HepG2 (cell line): ENCODE data around the gene ATG5. TPM values are rescaled to one million over a fixed set of nuclear protein-coding genes. Genes with fewer than 3 reads are reported as not detected.

ENCODE experiments used
- ATAC-seq: fragments of 200-7000 bp; cut with Tn5 transposase; 3 replicates; pipeline ENCODE4 v1.9.1; 2020; ENCODE audit warnings: mild to moderate bottlenecking, moderate library complexity
- BruUV-seq: library from RNA; stranded (reverse); fragments of 400-500 nt; replicated peaks from 2 replicates; lab custom pipeline; 2021; lab: Mats Ljungman, UMichigan
- CTCF ChIA-PET: fragments of 300-600 bp; formaldehyde crosslinking; extraction: SDS; loops from one replicate; lab custom pipeline; 2021; ENCODE audit warnings: low total read pairs, inconsistent platforms, low intra/inter-chr PET ratio; lab: Yijun Ruan, JAX
- POLR2A ChIA-PET: fragments of 350-600 bp; sonication (Branson Sonifier 250); formaldehyde crosslinking; loops from one replicate; lab custom pipeline; 2020; ENCODE audit warnings: antibody characterized with exemption, inconsistent platforms; lab: Yijun Ruan, JAX
- DNase-seq: peaks from one replicate; pipeline ENCODE4 v3.0.0-alpha.2; 2015; ENCODE audit warnings: low spot score
- FAIRE-seq: peaks from 3 replicates; lab custom pipeline; 2011; peaks lifted over from hg19 to GRCh38; lab: Jason Lieb, UNC
- H2AFZ ChIP-seq: one replicate; pipeline ENCODE4 v1.6.1; 2011; ENCODE audit warnings: low read length, inconsistent platforms
- H3K27ac ChIP-seq: fragments of 300-600 bp; 3 replicates; pipeline ENCODE4 v1.8.0; 2011; ENCODE audit warnings: mixed run types, mild to moderate bottlenecking, mixed read lengths, low read length, inconsistent platforms; ENCODE audit not compliant: insufficient read depth; ENCODE audit errors: extremely low read length
- H3K27me3 ChIP-seq, 2 experiments: fragments of 200-600 bp in 1 of 2; 2 replicates in 1 of 2; 3 replicates in 1 of 2; pipeline versions ENCODE4 v1.6.0 to v1.8.0; 2011; ENCODE audit warnings: low read length in 2 of 2, mild to moderate bottlenecking in 2 of 2, moderate library complexity in 2 of 2, inconsistent platforms in 1 of 2; ENCODE audit not compliant: insufficient read depth in 2 of 2, control insufficient read depth in 1 of 2
- H3K36me3 ChIP-seq, 2 experiments: fragments of 200-600 bp in 1 of 2; replicated peaks in 1 of 2; 2 replicates in 1 of 2; 3 replicates in 1 of 2; pipeline versions ENCODE4 v1.5.1 to v1.8.0; 2011; ENCODE audit warnings: low read length in 2 of 2, inconsistent platforms in 1 of 2; ENCODE audit not compliant: insufficient read depth in 2 of 2, control insufficient read depth in 1 of 2
- H3K4me1 ChIP-seq: 2 replicates; pipeline ENCODE4 v1.5.1; 2012; ENCODE audit warnings: low read length, inconsistent platforms; ENCODE audit not compliant: insufficient read depth
- H3K4me2 ChIP-seq: 2 replicates; pipeline ENCODE4 v1.6.0; 2011; ENCODE audit warnings: low read depth, low read length, inconsistent platforms
- H3K4me3 ChIP-seq, 3 experiments: fragments of 200-600 bp in 1 of 3; sonication (generic), shearing (Covaris generic) in 1 of 3; replicated peaks in 1 of 3; 2 replicates each; pipeline ENCODE4 v1.5.1; 2011 to 2016; ENCODE audit warnings: low read length in 3 of 3, inconsistent platforms in 2 of 3, low read depth in 2 of 3, mild to moderate bottlenecking in 2 of 3, control low read depth in 1 of 3, mixed read lengths in 1 of 3; ENCODE audit not compliant: insufficient read depth in 1 of 3
- H3K79me2 ChIP-seq: one replicate; pipeline ENCODE4 v1.6.1; 2011; ENCODE audit warnings: low read length, inconsistent platforms; ENCODE audit not compliant: insufficient read depth
- H3K9ac ChIP-seq: 2 replicates; pipeline ENCODE4 v1.6.0; 2011; ENCODE audit warnings: mild to moderate bottlenecking, low read depth, low read length, inconsistent platforms; ENCODE audit not compliant: insufficient read depth
- H3K9me3 ChIP-seq: 2 replicates; pipeline ENCODE4 v1.5.1; 2012; ENCODE audit warnings: mild to moderate bottlenecking, low read length
- H4K20me1 ChIP-seq: 2 replicates; pipeline ENCODE4 v1.6.0; 2011; ENCODE audit warnings: inconsistent platforms, mild to moderate bottlenecking, low read length, moderate library complexity; ENCODE audit not compliant: insufficient read depth
- ADNP ChIP-seq: sonication (generic); formaldehyde crosslinking; IDR thresholded peaks from 2 replicates; pipeline ENCODE4 v1.4.0; 2020; ENCODE audit warnings: missing genetic modification reagents
- AGO1 ChIP-seq: fragments of 200-400 bp; formaldehyde crosslinking; IDR thresholded peaks from 2 replicates; pipeline ENCODE4 v1.6.1; 2017; ENCODE audit warnings: mild to moderate bottlenecking, low read depth, low read length, moderate library complexity; ENCODE audit not compliant: poor library complexity, severe bottlenecking
- CCDC6 ChIP-seq: sonication (generic); formaldehyde crosslinking; IDR thresholded peaks from 2 replicates; pipeline ENCODE4 v1.8.1; 2022; ENCODE audit warnings: mild to moderate bottlenecking, missing genetic modification reagents, moderate library complexity
- GMEB1 ChIP-seq: sonication (generic); formaldehyde crosslinking; IDR thresholded peaks from 2 replicates; pipeline ENCODE4 v1.5.1; 2020; ENCODE audit warnings: missing genetic modification reagents, mild to moderate bottlenecking, borderline replicate concordance
- NFKBIZ ChIP-seq: IDR thresholded peaks from 2 replicates; pipeline ENCODE4 v1.6.1; 2018; ENCODE audit warnings: missing genetic modification reagents, missing compliant biosample characterization
- ZFP36 ChIP-seq: fragments of 150-350 bp; IDR thresholded peaks from 2 replicates; pipeline ENCODE4 v1.6.1; 2018; ENCODE audit warnings: borderline replicate concordance, low read length, low read depth; ENCODE audit not compliant: partially characterized antibody
- ZNF225 ChIP-seq: sonication (generic); formaldehyde crosslinking; IDR thresholded peaks from 2 replicates; pipeline ENCODE4 v1.4.0; 2020; ENCODE audit warnings: mild to moderate bottlenecking, missing genetic modification reagents
- ZNF292 ChIP-seq: sonication (generic); formaldehyde crosslinking; IDR thresholded peaks from 2 replicates; pipeline ENCODE4 v1.8.1; 2022; ENCODE audit warnings: mild to moderate bottlenecking, low read depth, missing genetic modification reagents, borderline replicate concordance
- ZNF3 ChIP-seq: IDR thresholded peaks from 2 replicates; pipeline ENCODE4 v1.7.0; 2017; ENCODE audit warnings: inconsistent platforms
- ZNF362 ChIP-seq: sonication (generic); formaldehyde crosslinking; IDR thresholded peaks from 2 replicates; pipeline ENCODE4 v1.4.0; 2020; ENCODE audit warnings: missing genetic modification reagents, mild to moderate bottlenecking, borderline replicate concordance
- WGBS: methylation state at CpG from one replicate; pipeline ENCODE4 v1.1.6; 2017; ENCODE audit warnings: low lambda C conversion rate; 5-methylcytosine and 5-hydroxymethylcytosine counted together
- in situ Hi-C: cut with HindIII; loops from 2 replicates; pipeline ENCODE4 v1.10.0; 2017; ENCODE audit warnings: low pct_unique_long_range_greater_than_20kb; ENCODE audit not compliant: extremely low pct_ligation_motif_present
- intact Hi-C: fragments of 100-400 bp; cut with micrococcal nuclease; formaldehyde crosslinking; loops from one replicate; pipeline ENCODE4 v1.10.0; 2022; ENCODE audit not compliant: unreplicated experiment
- polyA plus RNA-seq, 8 experiments: library from polyadenylated mRNA; depleted of rRNA in 3 of 8; stranded (reverse) in 7 of 8; unstranded in 1 of 8; fragments of >200 nt; fragmentation: Illumina TruSeq in 4 of 8; extraction: Trizol in 4 of 8; gene quantifications; 2 replicates each; pipeline versions ENCODE4 v1.2.1 to v1.2.3, GENCODE V29; 2011 to 2016; ENCODE audit warnings: low read depth in 4 of 8, missing spikeins in 1 of 8, mixed read lengths in 1 of 8; ENCODE audit not compliant: insufficient read depth in 1 of 8
- total RNA-seq, 5 experiments: library from RNA; depleted of rRNA; stranded (reverse); fragments of >200 nt; fragmentation: Illumina TruSeq; extraction: Trizol; gene quantifications; 2 replicates each; pipeline ENCODE4 v1.2.3, GENCODE V29; 2016; ENCODE audit warnings: low read depth in 1 of 5
- TF ChIP-seq, protein P1 (sequence below): sonication (generic); formaldehyde crosslinking; IDR thresholded peaks from 2 replicates; pipeline ENCODE4 v1.8.1; 2023; ENCODE audit warnings: mild to moderate bottlenecking, inconsistent platforms, moderate library complexity, missing genetic modification reagents, borderline replicate concordance
- TF ChIP-seq, protein P2 (sequence below): sonication (generic); formaldehyde crosslinking; IDR thresholded peaks from one replicate; pipeline ENCODE4 v1.5.1; 2020; ENCODE audit warnings: mild to moderate bottlenecking, missing genetic modification reagents; ENCODE audit errors: not compliant biosample characterization

The ATG5 gene
- total and polyA plus RNA-seq, 2 of the 13 experiments (the other 11 are each of a cell fraction or from before 2014, with no cell fraction given) = 21.3 to 48.0 TPM

- Histone ChIP-seq H3K9me3 (peaks cover 15% of the 10 kb centered on the region), H3K9ac (no peak overlapping the region), H3K4me2 (no peak overlapping the region), H3K79me2 (peaks cover 11% of the 10 kb centered on the region), H4K20me1 (no peaks in the 10 kb centered on the region), H3K4me1 (no peaks in the 10 kb centered on the region), H3K4me3 (no peak overlapping the region), H3K27ac (no peak overlapping the region), H3K27me3 (no peaks in the 10 kb centered on the region), H3K36me3 (peaks cover 10 to 27% of the 10 kb centered on the region in 2 experiments), H2AFZ (no peak overlapping the region)
- no peak for ATAC-seq
- WGBS = 96% methylated on average over 4 of the region's 4 CpGs
- POLR2A ChIA-PET = no interaction called here
- intact Hi-C loops = no loop called here
- in situ Hi-C loops = no loop called here
- BruUV-seq = no TSS peak
- no peak for DNase-seq
- CTCF ChIA-PET = no interaction called here
- FAIRE-seq = no peak
- TF ChIP-seq NFKBIZ (CRISPR knock-in tag) (no peak), ZNF3 (CRISPR knock-in tag) (no peak), ZNF292 (CRISPR knock-in tag) (no peak), ZNF225 (CRISPR knock-in tag) (no peak), ZFP36 (no peak), GMEB1 (CRISPR knock-in tag) (no peak), ZNF362 (CRISPR knock-in tag) (no peak), CCDC6 (CRISPR knock-in tag) (no peak), ADNP (CRISPR knock-in tag) (no peak), AGO1 (no peak)
- TF ChIP-seq, protein P1, sequence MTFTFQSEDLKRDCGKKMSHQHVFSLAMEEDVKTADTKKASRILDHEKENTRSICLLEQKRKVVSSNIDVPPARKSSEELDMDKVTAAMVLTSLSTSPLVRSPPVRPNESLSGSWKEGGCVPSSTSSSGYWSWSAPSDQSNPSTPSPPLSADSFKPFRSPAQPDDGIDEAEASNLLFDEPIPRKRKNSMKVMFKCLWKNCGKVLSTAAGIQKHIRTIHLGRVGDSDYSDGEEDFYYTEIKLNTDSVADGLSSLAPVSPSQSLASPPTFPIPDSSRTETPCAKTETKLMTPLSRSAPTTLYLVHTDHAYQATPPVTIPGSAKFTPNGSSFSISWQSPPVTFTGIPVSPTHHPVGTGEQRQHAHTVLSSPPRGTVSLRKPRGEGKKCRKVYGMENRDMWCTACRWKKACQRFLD (CRISPR knock-in tag) = no peak
- TF ChIP-seq, protein P2, sequence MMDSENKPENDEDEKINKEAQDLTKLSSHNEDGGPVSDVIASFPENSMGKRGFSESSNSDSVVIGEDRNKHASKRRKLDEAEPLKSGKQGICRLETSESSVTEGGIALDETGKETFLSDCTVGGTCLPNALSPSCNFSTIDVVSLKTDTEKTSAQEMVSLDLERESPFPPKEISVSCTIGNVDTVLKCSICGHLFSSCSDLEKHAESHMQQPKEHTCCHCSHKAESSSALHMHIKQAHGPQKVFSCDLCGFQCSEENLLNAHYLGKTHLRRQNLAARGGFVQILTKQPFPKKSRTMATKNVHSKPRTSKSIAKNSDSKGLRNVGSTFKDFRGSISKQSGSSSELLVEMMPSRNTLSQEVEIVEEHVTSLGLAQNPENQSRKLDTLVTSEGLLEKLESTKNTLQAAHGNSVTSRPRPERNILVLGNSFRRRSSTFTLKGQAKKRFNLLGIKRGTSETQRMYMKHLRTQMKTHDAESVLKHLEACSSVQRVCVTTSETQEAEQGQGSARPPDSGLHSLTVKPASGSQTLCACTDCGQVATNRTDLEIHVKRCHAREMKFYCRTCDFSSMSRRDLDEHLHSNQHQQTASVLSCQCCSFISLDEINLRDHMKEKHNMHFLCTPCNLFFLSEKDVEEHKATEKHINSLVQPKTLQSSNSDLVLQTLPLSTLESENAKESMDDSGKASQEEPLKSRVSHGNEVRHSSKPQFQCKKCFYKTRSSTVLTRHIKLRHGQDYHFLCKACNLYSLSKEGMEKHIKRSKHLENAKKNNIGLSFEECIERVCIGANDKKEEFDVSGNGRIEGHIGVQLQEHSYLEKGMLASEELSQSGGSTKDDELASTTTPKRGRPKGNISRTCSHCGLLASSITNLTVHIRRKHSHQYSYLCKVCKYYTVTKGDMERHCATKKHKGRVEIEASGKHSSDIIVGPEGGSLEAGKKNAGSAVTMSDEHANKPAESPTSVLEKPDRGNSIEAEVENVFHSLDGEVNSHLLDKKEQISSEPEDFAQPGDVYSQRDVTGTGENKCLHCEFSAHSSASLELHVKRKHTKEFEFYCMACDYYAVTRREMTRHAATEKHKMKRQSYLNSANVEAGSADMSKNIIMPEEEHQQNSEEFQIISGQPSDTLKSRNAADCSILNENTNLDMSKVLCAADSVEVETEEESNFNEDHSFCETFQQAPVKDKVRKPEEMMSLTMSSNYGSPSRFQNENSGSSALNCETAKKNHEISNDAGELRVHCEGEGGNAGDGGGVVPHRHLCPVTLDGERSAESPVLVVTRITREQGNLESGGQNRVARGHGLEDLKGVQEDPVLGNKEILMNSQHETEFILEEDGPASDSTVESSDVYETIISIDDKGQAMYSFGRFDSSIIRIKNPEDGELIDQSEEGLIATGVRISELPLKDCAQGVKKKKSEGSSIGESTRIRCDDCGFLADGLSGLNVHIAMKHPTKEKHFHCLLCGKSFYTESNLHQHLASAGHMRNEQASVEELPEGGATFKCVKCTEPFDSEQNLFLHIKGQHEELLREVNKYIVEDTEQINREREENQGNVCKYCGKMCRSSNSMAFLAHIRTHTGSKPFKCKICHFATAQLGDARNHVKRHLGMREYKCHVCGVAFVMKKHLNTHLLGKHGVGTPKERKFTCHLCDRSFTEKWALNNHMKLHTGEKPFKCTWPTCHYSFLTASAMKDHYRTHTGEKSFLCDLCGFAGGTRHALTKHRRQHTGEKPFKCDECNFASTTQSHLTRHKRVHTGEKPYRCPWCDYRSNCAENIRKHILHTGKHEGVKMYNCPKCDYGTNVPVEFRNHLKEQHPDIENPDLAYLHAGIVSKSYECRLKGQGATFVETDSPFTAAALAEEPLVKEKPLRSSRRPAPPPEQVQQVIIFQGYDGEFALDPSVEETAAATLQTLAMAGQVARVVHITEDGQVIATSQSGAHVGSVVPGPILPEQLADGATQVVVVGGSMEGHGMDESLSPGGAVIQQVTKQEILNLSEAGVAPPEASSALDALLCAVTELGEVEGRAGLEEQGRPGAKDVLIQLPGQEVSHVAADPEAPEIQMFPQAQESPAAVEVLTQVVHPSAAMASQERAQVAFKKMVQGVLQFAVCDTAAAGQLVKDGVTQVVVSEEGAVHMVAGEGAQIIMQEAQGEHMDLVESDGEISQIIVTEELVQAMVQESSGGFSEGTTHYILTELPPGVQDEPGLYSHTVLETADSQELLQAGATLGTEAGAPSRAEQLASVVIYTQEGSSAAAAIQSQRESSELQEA (CRISPR knock-in tag) = no peak
These were observed 35.5 kb downstream of the ATG5 start for GRCh38 chr6:106290032-106290431.
